ENCODE measurements around the gene SLC16A9. TPM values are rescaled to one million over a fixed set of nuclear protein-coding genes. Genes with fewer than 3 reads are reported as not detected.
A peak's percentile ranks its signal among the peaks of the same experiment; 100 is the strongest.

The SLC16A9 gene
- total RNA-seq, 1 experiment from 2014 or later: 4.1 TPM

- H3K4ac ChIP-seq (ENCODE audit: low read depth, low read length): no peak overlapping the region
- no peak overlapping the region for H3K56ac ChIP-seq (ENCODE audit: insufficient read length, low read depth, low read length)
- Mint-ChIP-seq H3K27ac (0 out of 7 replicates have a peak overlapping the region, but pooled peaks of 1 of the 3 experiments have one; percentile 14), H3K27me3 (ENCODE audit: low read depth) (no peaks in the 10 kb centered on the region), H3K4me1 (peaks cover 10 to 11% of the 10 kb centered on the region in 2 experiments), H3K4me3 (no peak overlapping the region), H3K36me3 (ENCODE audit: insufficient read depth in 1 of 3, low read depth in 3 of 3) (peaks cover 0 to 22% (median 0%) of the 10 kb centered on the region in 3 experiments; a peak in 2 of 7 replicates), H3K9me3 (no peaks in the 10 kb centered on the region)
- no peaks in the 10 kb centered on the region for H3K79me2 ChIP-seq (ENCODE audit: insufficient read depth, low read length)
- no peak overlapping the region for H2BK5ac ChIP-seq (ENCODE audit: insufficient read length, low read length)
- H3K4me1 ChIP-seq (ENCODE audit: insufficient read depth, low read length): no peaks in the 10 kb centered on the region
- H3K4me2 ChIP-seq (ENCODE audit: insufficient read depth, insufficient read length, low read length): no peak overlapping the region
- no peak overlapping the region for H2BK120ac ChIP-seq (ENCODE audit: low read depth, low read length, poor library complexity, severe bottlenecking)
- no peak overlapping the region for H3K9ac ChIP-seq (ENCODE audit: extremely low read depth, insufficient read length, low read length)
- no peak overlapping the region for H4K8ac ChIP-seq (replicated peaks; ENCODE audit: insufficient read length, low read depth, low read length)
- H3K18ac ChIP-seq (ENCODE audit: insufficient read length, low read depth, low read length): no peak overlapping the region
- H2BK12ac ChIP-seq (ENCODE audit: insufficient read length, low read depth, low read length): no peak overlapping the region
- no peaks in the 10 kb centered on the region for H4K20me1 ChIP-seq (ENCODE audit: control insufficient read depth, insufficient read depth, insufficient read length)
- no peak overlapping the region for H4K5ac ChIP-seq (ENCODE audit: insufficient read length, low read depth, low read length)
- no peak overlapping the region for H2BK15ac ChIP-seq (ENCODE audit: low read depth, low read length)
- H3K14ac ChIP-seq (ENCODE audit: insufficient read depth, low read length): no peak overlapping the region
- no peak overlapping the region for H2AK5ac ChIP-seq (ENCODE audit: insufficient read length, low read length)
- WGBS (ENCODE audit: extremely low coverage, insufficient read length, low lambda C conversion rate): no CpG with 5 or more reads among the region's 3 CpGs
- no peak overlapping the region for H3K23ac ChIP-seq (ENCODE audit: insufficient read length, low read depth, low read length)
- no peak for DNase-seq
- H3K27me3 ChIP-seq (ENCODE audit: insufficient read depth, low read length): no peaks in the 10 kb centered on the region
- no peak overlapping the region for H3T11ph ChIP-seq (ENCODE audit: low read length)
- H2BK20ac ChIP-seq (ENCODE audit: low read depth, low read length, poor library complexity, severe bottlenecking): no peak overlapping the region
- no peak overlapping the region for H4K91ac ChIP-seq (ENCODE audit: insufficient read length, low read depth, low read length)
- no peak overlapping the region for H2AFZ ChIP-seq (ENCODE audit: low read length)
- no peaks in the 10 kb centered on the region for H3K79me1 ChIP-seq (ENCODE audit: insufficient read depth, low read depth, low read length, poor library complexity, severe bottlenecking)
- H3K9me3 ChIP-seq (ENCODE audit: control insufficient read depth, low read depth, low read length): no peaks in the 10 kb centered on the region
- TF ChIP-seq, protein P1, sequence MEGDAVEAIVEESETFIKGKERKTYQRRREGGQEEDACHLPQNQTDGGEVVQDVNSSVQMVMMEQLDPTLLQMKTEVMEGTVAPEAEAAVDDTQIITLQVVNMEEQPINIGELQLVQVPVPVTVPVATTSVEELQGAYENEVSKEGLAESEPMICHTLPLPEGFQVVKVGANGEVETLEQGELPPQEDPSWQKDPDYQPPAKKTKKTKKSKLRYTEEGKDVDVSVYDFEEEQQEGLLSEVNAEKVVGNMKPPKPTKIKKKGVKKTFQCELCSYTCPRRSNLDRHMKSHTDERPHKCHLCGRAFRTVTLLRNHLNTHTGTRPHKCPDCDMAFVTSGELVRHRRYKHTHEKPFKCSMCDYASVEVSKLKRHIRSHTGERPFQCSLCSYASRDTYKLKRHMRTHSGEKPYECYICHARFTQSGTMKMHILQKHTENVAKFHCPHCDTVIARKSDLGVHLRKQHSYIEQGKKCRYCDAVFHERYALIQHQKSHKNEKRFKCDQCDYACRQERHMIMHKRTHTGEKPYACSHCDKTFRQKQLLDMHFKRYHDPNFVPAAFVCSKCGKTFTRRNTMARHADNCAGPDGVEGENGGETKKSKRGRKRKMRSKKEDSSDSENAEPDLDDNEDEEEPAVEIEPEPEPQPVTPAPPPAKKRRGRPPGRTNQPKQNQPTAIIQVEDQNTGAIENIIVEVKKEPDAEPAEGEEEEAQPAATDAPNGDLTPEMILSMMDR (conservative IDR thresholded peaks at IDR 0.05): no peak
- H3K27ac ChIP-seq (ENCODE audit: insufficient read length, low read depth, low read length): no peak overlapping the region
- no peaks in the 10 kb centered on the region for H3K23me2 ChIP-seq (ENCODE audit: insufficient read length, low read depth, low read length, poor library complexity, severe bottlenecking)
These were observed 57.7 kb downstream of the SLC16A9 start for GRCh38 chr10:59651902-59652301.

Data from H9 (cell line).